Measurements from ENCODE around the gene BICD1.
A peak's percentile ranks its signal among the peaks of the same experiment; 100 is the strongest.

BICD1 gene

GRCh38 chr12:32309811-32310736 is 203.4 kb downstream of the BICD1 start:
- TF ChIP-seq, protein P1, sequence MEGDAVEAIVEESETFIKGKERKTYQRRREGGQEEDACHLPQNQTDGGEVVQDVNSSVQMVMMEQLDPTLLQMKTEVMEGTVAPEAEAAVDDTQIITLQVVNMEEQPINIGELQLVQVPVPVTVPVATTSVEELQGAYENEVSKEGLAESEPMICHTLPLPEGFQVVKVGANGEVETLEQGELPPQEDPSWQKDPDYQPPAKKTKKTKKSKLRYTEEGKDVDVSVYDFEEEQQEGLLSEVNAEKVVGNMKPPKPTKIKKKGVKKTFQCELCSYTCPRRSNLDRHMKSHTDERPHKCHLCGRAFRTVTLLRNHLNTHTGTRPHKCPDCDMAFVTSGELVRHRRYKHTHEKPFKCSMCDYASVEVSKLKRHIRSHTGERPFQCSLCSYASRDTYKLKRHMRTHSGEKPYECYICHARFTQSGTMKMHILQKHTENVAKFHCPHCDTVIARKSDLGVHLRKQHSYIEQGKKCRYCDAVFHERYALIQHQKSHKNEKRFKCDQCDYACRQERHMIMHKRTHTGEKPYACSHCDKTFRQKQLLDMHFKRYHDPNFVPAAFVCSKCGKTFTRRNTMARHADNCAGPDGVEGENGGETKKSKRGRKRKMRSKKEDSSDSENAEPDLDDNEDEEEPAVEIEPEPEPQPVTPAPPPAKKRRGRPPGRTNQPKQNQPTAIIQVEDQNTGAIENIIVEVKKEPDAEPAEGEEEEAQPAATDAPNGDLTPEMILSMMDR (IDR thresholded peaks at IDR 0.05; ENCODE audit: insufficient read depth, missing control alignments) = no peak
- DNase-seq (ENCODE audit: insufficient read length, low spot score) (no peak), FAIRE-seq (peak; percentile 32)

DNA sequence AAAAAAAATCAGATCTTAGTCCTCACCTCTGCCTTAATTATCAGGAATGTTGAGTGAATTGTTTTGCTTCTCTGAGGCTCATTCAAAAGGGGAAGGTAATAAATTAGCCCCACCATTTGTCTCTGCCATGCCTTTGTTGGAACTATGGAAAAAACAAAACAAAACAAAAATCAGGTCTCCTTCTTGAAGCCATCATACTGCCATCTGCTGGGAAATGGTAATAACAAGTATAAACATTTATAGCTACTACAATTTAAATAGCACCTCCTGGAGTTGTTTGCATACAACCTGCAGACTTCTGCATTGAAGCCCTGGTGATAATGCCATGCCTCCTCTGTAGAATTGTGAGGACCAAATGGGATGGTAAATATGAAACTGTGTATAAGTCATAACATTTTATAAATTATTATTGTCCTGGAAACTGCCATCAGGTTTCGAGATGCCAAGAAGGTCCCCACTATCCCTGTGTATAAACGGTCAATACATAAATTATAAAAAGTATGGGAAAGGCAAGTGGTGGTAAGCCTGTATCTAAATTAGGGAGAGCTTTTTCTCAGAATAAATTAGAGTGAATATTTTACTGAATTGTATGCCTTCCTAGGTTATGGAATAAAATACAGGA is 205.5 kb downstream of the BICD1 start:
- TF ChIP-seq, protein P1 (IDR thresholded peaks at IDR 0.05; ENCODE audit: insufficient read depth, missing control alignments) = peak; percentile 38
- no peak for FAIRE-seq
- DNase-seq (ENCODE audit: insufficient read length, low spot score) = no peak

DNA sequence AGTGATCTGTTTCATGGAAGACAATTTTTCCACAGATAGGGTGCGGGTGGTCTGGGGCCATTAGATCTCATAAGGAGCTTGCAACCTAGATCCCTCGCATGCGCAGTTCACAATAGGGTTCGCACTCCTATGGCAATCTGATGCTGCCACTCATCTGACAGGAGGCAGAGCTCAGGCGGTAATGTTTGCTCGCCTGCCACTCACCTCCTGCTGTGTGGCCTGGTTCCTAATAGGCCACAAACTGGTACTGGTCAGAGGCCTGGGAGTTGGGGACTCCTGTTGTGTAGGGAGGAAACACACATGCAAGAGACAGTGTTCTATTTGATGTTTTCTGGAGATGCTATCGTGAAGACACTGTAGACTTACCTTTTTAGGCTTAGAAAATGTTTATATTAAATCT is 215.7 kb downstream of the BICD1 start:
- FAIRE-seq (no peak), DNase-seq (ENCODE audit: insufficient read length, low spot score) (no peak)
- TF ChIP-seq, protein P1 (IDR thresholded peaks at IDR 0.05; ENCODE audit: insufficient read depth, missing control alignments) = no peak

- FAIRE-seq (no peak), DNase-seq (ENCODE audit: insufficient read length, low spot score) (no peak)
- TF ChIP-seq, protein P1 (IDR thresholded peaks at IDR 0.05; ENCODE audit: insufficient read depth, missing control alignments) = no peak
Observed at GRCh38 chr12:32331133-32331532, 224.5 kb downstream of the BICD1 start.

DNA sequence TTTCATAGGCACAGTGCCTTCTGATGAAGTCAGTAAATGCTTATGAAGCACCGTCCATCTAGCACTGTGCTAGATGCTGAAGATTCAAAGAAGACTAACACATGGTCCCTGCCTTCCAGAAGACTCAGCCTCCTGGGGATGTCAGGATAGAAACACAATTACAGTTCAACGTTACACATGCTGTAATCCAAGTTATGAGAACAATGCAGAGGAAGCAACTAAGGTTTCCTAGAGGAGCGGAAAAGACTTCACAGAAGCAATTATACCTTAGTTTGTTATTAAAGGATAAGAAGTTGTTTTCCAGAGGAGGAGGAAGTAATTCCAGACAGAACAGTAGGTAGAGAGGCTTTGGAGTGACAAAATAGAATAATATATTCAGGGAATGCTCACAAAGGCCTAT is 225.8 kb downstream of the BICD1 start:
- DNase-seq (ENCODE audit: insufficient read length, low spot score) = no peak
- no peak for FAIRE-seq
- TF ChIP-seq, protein P1 (IDR thresholded peaks at IDR 0.05; ENCODE audit: insufficient read depth, missing control alignments) = no peak

DNA sequence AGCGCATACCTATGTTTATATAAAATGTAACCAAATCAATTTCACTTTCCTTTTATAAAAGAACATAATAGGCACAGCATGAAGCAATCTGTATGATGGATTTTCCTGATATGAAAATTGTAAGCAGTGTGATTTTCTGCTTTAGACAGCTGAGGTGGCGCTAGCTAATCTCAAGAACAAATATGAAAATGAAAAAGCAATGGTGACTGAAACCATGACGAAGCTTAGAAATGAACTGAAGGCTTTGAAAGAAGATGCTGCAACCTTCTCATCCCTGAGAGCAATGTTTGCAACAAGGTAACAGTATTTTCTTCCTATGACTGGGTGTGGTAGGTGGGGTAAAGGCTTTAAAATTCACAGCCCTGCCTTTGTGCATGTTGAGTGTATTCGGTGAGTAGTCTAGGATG is 227.7 kb downstream of the BICD1 start:
- FAIRE-seq = no peak
- TF ChIP-seq, protein P1 (IDR thresholded peaks at IDR 0.05; ENCODE audit: insufficient read depth, missing control alignments) = no peak
- no peak for DNase-seq (ENCODE audit: insufficient read length, low spot score)

DNA sequence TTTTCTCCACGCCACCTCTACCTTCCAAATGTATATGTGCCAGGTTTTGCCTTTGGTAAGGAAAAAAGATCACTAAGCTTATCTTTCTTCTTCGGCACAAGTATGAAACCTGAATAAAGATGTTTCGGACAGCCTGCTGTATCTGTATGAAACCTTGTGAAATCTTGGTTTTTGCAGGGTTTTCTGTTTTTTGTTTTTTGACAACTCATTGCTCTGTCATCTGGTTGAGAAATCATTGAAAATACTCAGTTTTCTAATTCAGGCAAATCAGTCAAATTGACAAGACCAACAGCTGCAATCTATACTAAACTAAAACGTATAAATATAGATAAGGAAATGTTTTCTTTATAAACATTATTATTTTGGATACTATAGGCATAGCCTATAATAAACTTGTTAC is 229.6 kb downstream of the BICD1 start:
- FAIRE-seq = no peak
- TF ChIP-seq, protein P1 (IDR thresholded peaks at IDR 0.05; ENCODE audit: insufficient read depth, missing control alignments) = no peak
- DNase-seq (ENCODE audit: insufficient read length, low spot score) = no peak

Measured in D721Med (cell line).